ENCODE data around the gene RUNX2. TPM values are rescaled to one million over a fixed set of nuclear protein-coding genes. Genes with fewer than 3 reads are reported as not detected.

RUNX2 gene
- total RNA-seq, 1 experiment from 2014 or later = 3.8 TPM

- Histone ChIP-seq H3K4me3 (ENCODE audit: low read length) (no peak overlapping the region), H3K9me2 (replicated peaks; ENCODE audit: low read length) (no peaks in the 10 kb centered on the region), H3F3A (ENCODE audit: low read length, unreplicated experiment) (no peaks in the 10 kb centered on the region), H3K9ac (ENCODE audit: low read length) (no peak overlapping the region), H4K20me1 (ENCODE audit: low read length) (no peaks in the 10 kb centered on the region), H3K27ac (ENCODE audit: low read length) (no peak overlapping the region), H3K9me3 (ENCODE audit: low read length) (no peaks in the 10 kb centered on the region), H3K4me2 (ENCODE audit: low read length) (no peak overlapping the region), H3K36me3 (ENCODE audit: low read depth, low read length) (no peaks in the 10 kb centered on the region), H3K4me1 (ENCODE audit: insufficient read depth, low read length) (peaks cover 14% of the 10 kb centered on the region), H3K27me3 (ENCODE audit: low read length) (no peaks in the 10 kb centered on the region), H2AFZ (ENCODE audit: low read length) (no peak overlapping the region), H3K79me2 (ENCODE audit: low read length) (peaks cover 9% of the 10 kb centered on the region)
- intact Hi-C loops (cut with micrococcal nuclease) = no loop called here
- ATAC-seq (no peak), DNase-seq (no peak)
- BruUV-seq (replicated peaks) = no TSS peak
- ChIA-PET CTCF (no interaction called here), POLR2A (ENCODE audit: unreplicated experiment) (no interaction called here)
- TF ChIP-seq EZH2phosphoT487 (IDR thresholded peaks at IDR 0.05; ENCODE audit: borderline replicate concordance, low read length) (no peak), EZH2 (IDR thresholded peaks at IDR 0.05; ENCODE audit: low read length, unreplicated experiment) (no peak), CTCF (conservative IDR thresholded peaks at IDR 0.05; ENCODE audit: low read depth, low read length) (no peak)
Observed at GRCh38 chr6:45382391-45382790, 54.3 kb downstream of the RUNX2 start.

GRCh38 chr6:45386501-45386900, 58.4 kb downstream of the RUNX2 start:
- no peak for TF ChIP-seq CTCF (conservative IDR thresholded peaks at IDR 0.05; ENCODE audit: low read depth, low read length)
- no peak for TF ChIP-seq EZH2phosphoT487 (IDR thresholded peaks at IDR 0.05; ENCODE audit: borderline replicate concordance, low read length)
- TF ChIP-seq EZH2 (IDR thresholded peaks at IDR 0.05; ENCODE audit: low read length, unreplicated experiment) = no peak
- ChIA-PET CTCF (no interaction called here), POLR2A (ENCODE audit: unreplicated experiment) (no interaction called here)

GRCh38 chr6:45387236-45387635, 59.1 kb downstream of the RUNX2 start:
- H3K4me2 ChIP-seq (ENCODE audit: low read length) = no peak overlapping the region
- peak; percentile 13 for DNase-seq
- H2AFZ ChIP-seq (ENCODE audit: low read length) = no peak overlapping the region
- H3K27me3 ChIP-seq (ENCODE audit: low read length) = no peaks in the 10 kb centered on the region
- intact Hi-C loops (cut with micrococcal nuclease) = no loop called here
- H3K27ac ChIP-seq (ENCODE audit: low read length) = no peak overlapping the region
- H3K9me2 ChIP-seq (replicated peaks; ENCODE audit: low read length) = no peaks in the 10 kb centered on the region
- POLR2A ChIA-PET (ENCODE audit: unreplicated experiment) = no interaction called here
- ATAC-seq = no peak
- H3K79me2 ChIP-seq (ENCODE audit: low read length) = no peaks in the 10 kb centered on the region
- H3F3A ChIP-seq (ENCODE audit: low read length, unreplicated experiment) = no peaks in the 10 kb centered on the region
- no peak overlapping the region for H3K9ac ChIP-seq (ENCODE audit: low read length)
- no peaks in the 10 kb centered on the region for H3K9me3 ChIP-seq (ENCODE audit: low read length)
- no peak overlapping the region for H3K4me3 ChIP-seq (ENCODE audit: low read length)
- H4K20me1 ChIP-seq (ENCODE audit: low read length) = no peaks in the 10 kb centered on the region
- peaks cover 24% of the 10 kb centered on the region for H3K4me1 ChIP-seq (ENCODE audit: insufficient read depth, low read length)
- CTCF ChIA-PET = no interaction called here
- TF ChIP-seq EZH2 (IDR thresholded peaks at IDR 0.05; ENCODE audit: low read length, unreplicated experiment) (no peak), CTCF (conservative IDR thresholded peaks at IDR 0.05; ENCODE audit: low read depth, low read length) (no peak), EZH2phosphoT487 (IDR thresholded peaks at IDR 0.05; ENCODE audit: borderline replicate concordance, low read length) (no peak)
- no TSS peak for BruUV-seq (replicated peaks)
- H3K36me3 ChIP-seq (ENCODE audit: low read depth, low read length) = no peaks in the 10 kb centered on the region

More at GRCh38 chr6:45386501-45386900, 58.4 kb downstream of the RUNX2 start:
- no peak overlapping the region for H3K4me2 ChIP-seq (ENCODE audit: low read length)
- DNase-seq = no peak
- H3K27ac ChIP-seq (ENCODE audit: low read length) = no peak overlapping the region
- no peak overlapping the region for H2AFZ ChIP-seq (ENCODE audit: low read length)
- no peak overlapping the region for H3K9ac ChIP-seq (ENCODE audit: low read length)
- H3K4me3 ChIP-seq (ENCODE audit: low read length) = no peak overlapping the region
- H3K79me2 ChIP-seq (ENCODE audit: low read length) = no peaks in the 10 kb centered on the region
- H3K4me1 ChIP-seq (ENCODE audit: insufficient read depth, low read length) = peaks cover 24% of the 10 kb centered on the region
- H3K9me2 ChIP-seq (replicated peaks; ENCODE audit: low read length) = no peaks in the 10 kb centered on the region
- H4K20me1 ChIP-seq (ENCODE audit: low read length) = no peaks in the 10 kb centered on the region
- no TSS peak for BruUV-seq (replicated peaks)
- no peaks in the 10 kb centered on the region for H3F3A ChIP-seq (ENCODE audit: low read length, unreplicated experiment)
- no peak for ATAC-seq
- no peaks in the 10 kb centered on the region for H3K36me3 ChIP-seq (ENCODE audit: low read depth, low read length)
- intact Hi-C loops (cut with micrococcal nuclease) = no loop called here
- H3K27me3 ChIP-seq (ENCODE audit: low read length) = no peaks in the 10 kb centered on the region
- no peaks in the 10 kb centered on the region for H3K9me3 ChIP-seq (ENCODE audit: low read length)

Data from PC-3 (cell line).